HG03521 (cell line): ENCODE data around the gene KRT7.

ENCODE experiments used
- ATAC-seq: cut with Tn5 transposase; IDR thresholded peaks from one replicate; pipeline ENCODE4 v1.9.1; 2021; ENCODE audit warnings: mild to moderate bottlenecking, moderate library complexity; ENCODE audit not compliant: unreplicated experiment

KRT7 gene

GRCh38 chr12:52199294-52199919, 33.6 kb upstream of the KRT7 start:
- ATAC-seq, result no peak

DNA sequence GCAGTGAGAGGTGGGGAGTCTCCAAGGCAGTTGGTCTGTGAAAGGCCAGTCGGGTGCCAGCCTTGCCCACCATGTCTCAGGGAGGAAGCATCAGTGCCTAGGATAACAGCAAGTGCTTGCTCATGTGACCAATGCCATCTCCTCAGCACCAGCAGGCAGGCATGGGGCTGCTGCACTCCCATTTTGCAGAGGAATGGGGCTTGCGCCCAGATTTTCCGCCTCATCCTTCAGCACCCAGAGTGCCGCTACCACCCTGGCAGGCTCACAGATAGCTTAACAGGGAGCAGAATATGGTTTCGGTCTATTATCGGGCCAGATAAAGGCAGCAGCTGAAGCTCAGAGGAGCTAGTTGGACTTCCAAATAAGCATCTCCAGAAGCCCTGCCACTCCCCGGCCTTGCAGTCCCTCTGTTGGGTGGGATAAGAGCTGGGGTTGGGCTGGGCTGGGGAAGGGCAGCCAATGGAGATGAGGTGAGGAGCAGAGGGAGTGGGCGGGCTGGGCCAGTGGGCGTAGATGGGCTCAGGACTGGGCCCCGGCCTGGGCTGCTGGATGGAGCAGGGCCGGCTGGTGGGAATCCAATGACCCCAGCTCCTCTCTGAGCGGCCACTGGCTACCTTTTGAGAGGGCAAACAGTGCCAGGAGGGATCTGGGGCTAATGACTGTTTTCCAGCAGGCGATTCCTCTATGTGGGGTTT, 32.8 kb upstream of the KRT7 start:
- no peak for ATAC-seq

GRCh38 chr12:52200781-52201450, 32.1 kb upstream of the KRT7 start:
- no peak for ATAC-seq

DNA sequence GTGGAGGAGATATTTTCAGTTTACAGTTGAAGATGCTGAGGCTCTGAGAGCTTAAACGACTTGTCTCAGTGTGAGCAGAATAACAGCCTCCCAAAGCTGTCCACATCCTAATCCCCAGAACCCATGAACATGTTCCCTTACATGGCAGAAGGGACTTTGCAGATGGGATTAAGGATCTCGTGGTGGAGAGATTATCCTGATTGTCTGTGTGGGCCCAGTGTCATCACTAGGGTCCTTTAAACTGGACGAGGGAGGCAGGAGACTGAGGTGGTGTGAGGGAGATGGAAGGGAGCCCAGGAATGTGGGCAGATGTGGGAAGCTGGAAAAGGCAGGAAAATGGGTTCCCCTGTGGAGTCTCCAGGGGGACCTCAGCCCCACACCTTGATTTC, 31.6 kb upstream of the KRT7 start:
- ATAC-seq, result no peak

GRCh38 chr12:52202361-52203078, 30.5 kb upstream of the KRT7 start:
- ATAC-seq, result no peak

DNA sequence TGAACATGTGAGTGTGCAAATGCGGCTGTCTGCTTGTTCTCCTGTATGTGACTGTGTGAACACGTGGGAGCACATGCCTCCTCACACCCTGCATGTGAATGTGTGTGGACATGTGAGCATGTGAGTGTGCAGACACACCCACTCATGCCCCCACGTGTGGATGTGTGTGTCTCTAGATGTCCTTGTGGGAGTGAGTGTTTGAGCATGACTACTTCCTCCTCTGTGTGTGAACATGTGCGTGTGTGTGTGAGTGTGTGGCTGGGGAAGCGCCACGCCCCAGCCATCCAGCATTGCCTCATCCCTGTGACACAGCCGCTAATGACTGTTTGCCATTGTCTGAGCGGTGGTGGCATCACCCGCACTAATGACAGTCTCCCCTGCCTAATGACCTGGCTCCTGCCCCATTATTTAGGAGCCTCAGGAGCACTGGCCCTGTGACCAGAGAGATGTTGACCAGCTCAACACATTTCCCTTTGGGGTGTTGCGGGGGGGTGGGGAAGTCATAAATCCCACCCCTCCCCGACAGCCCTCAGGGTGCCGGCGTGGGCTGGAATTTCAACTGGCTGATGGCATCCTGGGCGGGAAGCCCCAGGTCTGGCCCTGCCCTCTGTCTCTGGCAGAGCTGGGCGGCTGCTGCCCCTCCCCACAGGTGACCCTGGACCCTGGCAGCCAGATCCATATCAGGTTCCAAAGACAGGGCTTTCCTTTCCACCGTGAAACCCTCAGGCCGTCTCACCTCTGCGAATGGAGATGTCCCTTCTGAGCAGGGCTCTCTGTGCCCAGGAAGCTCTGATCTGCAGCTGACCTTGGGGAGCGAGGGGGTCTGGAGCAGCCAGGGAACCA, 29.7 kb upstream of the KRT7 start:
- no peak for ATAC-seq

DNA sequence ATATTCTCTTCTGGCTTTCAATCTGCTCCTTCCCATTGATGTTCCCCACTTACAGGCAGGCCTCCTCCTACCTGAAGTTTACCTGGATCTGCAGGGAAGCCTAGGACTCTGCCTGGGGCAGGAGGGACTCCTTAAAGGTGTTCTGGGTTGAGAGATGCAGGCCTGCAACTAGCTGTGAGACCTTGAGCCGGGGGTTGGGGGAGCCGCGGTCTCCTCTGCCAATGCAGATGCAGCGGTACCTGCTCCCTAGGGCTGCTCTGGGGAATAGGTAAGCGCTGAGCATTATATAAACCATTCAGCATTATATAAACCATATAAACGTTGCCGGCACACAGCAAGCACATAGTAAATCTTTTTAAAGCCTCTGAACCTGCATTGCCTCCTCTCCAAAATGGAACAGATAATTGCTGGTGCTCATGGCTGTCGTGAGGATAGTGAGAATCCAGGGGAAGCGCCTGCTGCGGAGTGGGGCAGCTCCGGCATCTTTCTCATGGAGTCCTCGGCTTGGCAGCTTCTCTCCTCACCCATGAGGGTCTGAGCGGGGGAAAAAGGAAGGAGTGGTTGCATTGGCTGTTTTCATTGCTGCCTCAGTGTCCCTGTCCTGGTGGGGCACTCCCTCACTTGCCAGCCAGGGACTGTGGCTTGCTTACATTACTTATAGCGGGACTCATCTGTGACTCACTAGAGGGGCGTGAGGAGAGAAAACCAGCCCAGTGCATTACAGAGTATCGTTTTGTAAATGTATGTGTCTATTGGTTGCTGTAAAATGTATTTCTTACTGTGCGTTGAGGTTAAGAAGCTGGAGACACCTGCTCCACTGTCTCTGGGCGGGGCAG, 28.7 kb upstream of the KRT7 start:
- no peak for ATAC-seq

- no peak for ATAC-seq
These were observed 28.0 kb upstream of the KRT7 start for GRCh38 chr12:52204931-52205505.

GRCh38 chr12:52205612-52206303, 27.3 kb upstream of the KRT7 start:
- no peak for ATAC-seq

GRCh38 chr12:52206304-52207040, 26.6 kb upstream of the KRT7 start:
- no peak for ATAC-seq

GRCh38 chr12:52207106-52207505, 25.9 kb upstream of the KRT7 start:
- no peak for ATAC-seq

GRCh38 chr12:52207895-52208294, 25.1 kb upstream of the KRT7 start:
- no peak for ATAC-seq

- ATAC-seq, result no peak
These were observed 24.4 kb upstream of the KRT7 start for GRCh38 chr12:52208424-52209165.

- ATAC-seq, result no peak
These were observed 23.7 kb upstream of the KRT7 start for GRCh38 chr12:52209321-52209720.

- no peak for ATAC-seq
These were observed 22.7 kb upstream of the KRT7 start for GRCh38 chr12:52210186-52210924.

- no peak for ATAC-seq
These were observed 22.0 kb upstream of the KRT7 start for GRCh38 chr12:52210925-52211650.
